GM12872 (cell line): ENCODE data around the gene PYY.

Experiments
- TF ChIP-seq, protein P1 (sequence below): IDR thresholded peaks from 3 replicates; pipeline ENCODE4 v1.5.1; 2011; ENCODE audit warnings: low read depth, mild to moderate bottlenecking, low read length, moderate library complexity; ENCODE audit not compliant: insufficient read depth

PYY gene

DNA sequence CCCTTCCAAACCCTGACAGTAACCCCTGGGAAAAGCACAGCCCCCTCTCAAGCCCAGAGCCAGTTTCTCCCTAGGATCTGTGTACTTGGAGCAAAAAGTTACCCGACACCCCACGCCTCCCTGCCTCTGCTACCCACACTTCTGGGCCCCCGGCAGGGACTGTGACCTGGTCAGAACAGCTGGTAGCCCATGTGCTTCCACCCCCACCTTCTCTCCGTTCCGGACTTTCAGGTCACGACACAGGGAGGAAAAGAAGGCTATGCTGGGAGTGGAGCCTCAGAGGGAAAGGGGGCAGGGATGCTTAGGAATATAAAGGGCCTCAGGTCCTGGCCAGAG lies 17.8 kb downstream of the PYY start:
- TF ChIP-seq, protein P1, sequence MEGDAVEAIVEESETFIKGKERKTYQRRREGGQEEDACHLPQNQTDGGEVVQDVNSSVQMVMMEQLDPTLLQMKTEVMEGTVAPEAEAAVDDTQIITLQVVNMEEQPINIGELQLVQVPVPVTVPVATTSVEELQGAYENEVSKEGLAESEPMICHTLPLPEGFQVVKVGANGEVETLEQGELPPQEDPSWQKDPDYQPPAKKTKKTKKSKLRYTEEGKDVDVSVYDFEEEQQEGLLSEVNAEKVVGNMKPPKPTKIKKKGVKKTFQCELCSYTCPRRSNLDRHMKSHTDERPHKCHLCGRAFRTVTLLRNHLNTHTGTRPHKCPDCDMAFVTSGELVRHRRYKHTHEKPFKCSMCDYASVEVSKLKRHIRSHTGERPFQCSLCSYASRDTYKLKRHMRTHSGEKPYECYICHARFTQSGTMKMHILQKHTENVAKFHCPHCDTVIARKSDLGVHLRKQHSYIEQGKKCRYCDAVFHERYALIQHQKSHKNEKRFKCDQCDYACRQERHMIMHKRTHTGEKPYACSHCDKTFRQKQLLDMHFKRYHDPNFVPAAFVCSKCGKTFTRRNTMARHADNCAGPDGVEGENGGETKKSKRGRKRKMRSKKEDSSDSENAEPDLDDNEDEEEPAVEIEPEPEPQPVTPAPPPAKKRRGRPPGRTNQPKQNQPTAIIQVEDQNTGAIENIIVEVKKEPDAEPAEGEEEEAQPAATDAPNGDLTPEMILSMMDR: no peak

DNA sequence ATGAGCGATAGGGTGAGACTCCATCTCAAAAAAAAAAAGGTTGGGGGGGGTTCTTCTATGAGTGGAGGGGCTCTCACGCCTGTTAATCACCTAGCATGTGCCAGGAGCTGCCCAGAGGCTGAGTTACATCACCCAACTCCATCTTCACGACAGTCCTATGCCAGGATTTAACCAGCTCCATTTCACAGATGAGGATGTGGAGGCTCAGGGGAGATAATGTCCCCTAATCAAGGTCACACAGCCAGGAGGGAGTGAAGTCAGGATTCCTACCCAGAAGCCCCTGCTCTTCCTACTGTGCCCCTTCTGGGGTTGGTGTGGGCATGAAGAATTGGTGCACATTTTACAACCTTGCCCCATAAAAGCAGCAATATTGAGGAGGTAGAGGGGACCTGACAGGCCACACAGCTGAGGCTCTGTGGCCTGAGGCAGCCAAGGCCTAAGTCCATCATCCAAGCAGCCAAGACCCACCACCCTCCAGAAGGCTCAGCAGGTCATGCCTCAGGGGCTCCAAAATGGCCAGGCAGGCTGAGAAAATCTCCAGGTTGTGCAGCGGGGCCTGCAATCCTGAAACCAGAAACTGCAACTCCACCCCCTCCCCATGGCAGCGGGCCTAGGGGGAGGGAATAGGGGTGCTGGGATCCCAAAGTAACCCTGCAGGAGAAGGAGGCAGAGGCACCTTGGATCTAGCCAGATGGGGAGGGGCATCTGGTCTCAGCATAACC lies 18.4 kb downstream of the PYY start:
- TF ChIP-seq, protein P1: no peak

DNA sequence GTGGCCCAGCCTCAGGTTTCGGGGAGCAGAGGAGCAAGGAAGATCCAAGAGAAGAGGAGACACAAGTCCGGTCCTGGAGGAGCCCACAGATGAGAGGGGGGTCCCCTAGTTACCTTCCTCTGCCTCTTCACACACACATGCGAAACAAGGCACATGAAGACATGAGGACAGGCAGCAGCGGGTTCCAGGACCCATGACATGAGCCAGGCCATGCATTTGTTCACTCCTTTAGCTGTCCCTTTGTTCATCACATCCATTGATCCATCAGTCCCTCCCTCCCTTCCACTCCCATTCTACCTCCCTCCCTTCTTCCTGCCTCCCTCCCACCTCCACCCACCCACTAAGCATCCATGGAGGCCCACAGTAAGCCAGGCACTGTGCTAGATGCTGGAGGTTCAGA lies 20.8 kb downstream of the PYY start:
- TF ChIP-seq, protein P1: no peak

DNA sequence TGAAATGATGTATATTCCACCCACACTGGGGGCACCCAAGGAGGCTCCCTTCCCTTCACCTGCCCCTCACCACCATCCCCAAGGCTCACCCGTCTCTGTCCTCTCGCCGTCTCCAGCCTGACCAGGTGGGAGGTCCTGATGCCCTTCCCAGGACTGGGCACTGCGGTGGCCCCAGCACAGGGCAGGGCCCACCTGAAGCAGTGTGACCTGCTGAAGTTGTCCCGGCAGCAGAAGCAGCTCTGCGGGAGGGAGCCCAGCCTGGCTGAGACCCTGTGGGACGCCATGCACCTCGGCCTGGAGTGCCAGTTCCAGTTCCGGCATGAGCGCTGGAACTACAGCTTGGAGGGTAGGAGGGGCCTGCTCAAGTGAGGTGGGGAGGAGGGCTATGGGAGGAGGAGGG lies 21.4 kb downstream of the PYY start:
- TF ChIP-seq, protein P1: no peak

DNA sequence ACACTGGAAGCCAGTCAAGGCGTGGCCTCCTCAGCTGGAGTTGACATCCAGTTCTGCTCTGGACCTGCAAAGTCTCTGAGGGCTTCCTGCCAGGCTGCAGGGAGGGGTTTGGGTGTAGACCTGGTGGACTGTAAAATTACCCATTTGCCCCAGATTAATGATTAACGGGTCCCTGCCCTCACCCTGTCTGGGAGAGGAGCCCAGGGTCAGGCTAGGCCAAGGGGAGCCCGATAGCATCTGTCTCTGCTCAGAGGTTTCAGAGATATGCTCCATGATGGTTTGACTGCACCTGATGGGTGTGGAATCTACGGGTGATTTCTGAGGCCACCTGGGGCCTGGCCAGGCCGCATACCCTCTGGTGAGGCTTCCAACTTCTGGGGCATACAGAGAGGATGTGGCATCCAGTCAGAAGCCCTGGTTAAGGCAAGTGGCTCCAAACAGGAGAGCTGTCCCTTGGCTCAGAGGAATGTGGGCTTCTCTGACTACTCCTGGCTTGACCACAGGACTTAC lies 22.6 kb downstream of the PYY start:
- TF ChIP-seq, protein P1: no peak

DNA sequence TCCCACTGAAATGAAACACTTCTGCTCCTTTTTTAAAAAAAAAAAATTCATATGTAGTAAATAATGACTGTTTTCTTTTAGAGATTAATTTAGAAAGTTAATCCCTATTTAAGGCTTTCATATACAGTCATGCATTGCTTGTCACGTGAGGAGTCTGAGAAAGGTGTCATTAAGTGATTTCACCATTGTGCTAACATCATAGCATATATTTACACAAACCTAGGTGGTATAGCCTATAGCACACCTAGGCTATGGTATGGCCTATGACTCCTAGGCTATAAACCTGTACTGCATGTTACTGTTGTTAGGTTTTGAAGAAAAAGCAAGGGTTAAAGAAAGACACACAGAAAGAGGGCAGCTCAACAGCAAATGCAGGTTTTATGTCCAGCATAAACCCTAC lies 25.1 kb downstream of the PYY start:
- TF ChIP-seq, protein P1: no peak

DNA sequence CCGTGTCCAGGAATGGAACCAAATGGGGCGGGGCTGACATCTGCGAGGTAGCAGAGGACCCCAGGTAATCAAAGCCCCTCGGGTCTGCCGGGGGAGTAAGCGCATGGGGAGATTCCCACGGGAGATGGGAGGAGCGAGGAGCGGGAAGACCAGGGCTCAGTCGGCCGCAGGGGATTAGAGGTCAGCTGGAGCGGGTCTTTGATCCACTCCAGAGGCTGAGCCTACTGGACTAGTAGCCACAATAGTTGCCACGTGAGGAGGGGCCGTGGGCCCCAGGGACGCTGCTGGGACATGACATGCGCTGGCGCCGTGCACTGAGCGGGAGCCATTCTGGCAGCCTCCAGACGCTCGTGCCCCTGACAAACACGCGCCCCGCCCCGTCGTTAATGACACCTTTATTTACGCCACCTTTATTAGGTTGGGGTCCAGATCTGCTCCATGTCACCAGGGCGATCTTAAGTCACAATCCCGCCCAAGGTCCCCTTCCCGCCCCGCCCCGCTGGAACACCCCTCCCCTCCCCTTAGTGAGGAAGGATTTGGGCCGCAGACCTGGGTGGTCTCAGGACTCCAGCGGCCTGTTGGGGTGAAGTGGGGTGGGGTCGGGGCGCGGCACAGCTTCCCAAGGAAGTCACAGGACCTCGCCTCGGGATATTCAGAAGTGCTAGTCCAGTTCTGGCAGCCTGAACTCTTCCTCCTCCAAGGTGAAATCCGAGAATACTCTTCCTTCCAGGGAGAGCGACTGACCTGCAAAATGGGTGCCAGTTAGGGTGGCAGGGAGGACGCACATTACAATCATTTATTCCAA lies 26.5 kb downstream of the PYY start:
- TF ChIP-seq, protein P1: no peak
